NCI-H748 (cell line): ENCODE results near the gene VAMP2.
A peak's percentile ranks its signal among the peaks of the same experiment; 100 is the strongest.

Experiments used
- DNase-seq: peaks from one replicate; lab custom pipeline; 2025; ENCODE audit not compliant: unreplicated experiment; lab: John Stamatoyannopoulos, UW

The VAMP2 gene

GRCh38 chr17:8155996-8156245, 6.8 kb downstream of the VAMP2 start:
- no peak for DNase-seq

DNA sequence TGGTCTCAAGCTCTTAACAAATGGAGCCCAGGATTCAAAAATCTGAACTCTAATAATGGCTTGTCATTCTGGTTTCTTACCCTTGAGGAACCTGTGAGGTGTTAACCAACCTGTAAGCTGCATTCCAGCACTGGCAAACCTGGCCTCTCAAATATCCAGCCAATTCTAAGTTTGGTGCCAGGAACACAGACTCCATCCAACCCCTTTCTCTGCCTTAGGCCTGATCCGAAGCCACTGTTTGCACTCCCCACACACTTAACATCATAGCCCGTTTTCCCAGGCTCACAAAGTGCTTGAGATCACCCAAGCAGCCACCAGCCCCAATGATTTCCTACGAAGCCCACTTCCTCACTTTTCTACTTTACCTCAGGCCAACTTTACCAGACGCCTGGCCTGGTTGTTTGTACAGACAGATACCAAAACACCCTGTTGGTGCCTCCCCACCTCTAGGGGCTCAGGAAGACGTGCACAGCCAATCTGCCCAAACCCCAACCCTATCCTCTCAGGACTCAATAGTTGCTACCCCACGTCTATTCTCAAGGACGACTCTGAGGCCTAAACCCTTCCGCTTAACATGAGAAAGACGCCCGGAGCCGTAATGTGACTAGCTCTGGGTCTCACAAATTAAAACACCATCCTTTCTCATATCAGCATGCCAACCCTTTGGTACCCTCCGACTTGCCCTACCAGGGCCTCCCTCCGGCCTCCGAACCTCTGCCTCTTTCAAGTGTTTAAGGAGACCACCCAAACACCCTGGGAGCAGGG, 7.3 kb downstream of the VAMP2 start:
- DNase-seq, result no peak

DNA sequence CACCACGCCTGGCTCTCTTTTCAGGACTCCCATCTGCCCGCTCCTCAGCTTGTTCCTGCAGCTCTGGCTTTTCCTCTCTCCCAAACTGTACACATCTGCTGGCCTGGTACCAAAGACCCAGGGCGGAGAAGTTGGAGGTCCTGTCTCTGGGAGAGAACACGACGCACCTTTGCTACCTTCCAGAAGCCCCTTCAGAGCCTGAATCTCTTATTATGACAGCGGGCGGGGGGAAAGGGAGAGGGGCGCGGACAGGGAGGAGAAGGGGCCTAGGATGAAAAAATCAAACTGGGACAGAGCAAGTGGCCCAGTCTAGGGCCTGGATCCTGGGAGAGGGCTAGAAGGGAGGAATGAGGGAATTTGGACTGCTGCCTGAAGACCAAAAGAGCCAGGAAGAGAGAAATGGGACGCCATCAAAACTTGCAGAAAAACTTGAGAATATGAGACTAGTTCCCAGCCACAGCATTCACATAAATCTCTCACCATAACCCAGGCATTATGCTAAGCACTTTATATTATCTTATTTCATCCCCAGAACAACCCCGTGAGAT, 8.1 kb downstream of the VAMP2 start:
- no peak for DNase-seq

DNA sequence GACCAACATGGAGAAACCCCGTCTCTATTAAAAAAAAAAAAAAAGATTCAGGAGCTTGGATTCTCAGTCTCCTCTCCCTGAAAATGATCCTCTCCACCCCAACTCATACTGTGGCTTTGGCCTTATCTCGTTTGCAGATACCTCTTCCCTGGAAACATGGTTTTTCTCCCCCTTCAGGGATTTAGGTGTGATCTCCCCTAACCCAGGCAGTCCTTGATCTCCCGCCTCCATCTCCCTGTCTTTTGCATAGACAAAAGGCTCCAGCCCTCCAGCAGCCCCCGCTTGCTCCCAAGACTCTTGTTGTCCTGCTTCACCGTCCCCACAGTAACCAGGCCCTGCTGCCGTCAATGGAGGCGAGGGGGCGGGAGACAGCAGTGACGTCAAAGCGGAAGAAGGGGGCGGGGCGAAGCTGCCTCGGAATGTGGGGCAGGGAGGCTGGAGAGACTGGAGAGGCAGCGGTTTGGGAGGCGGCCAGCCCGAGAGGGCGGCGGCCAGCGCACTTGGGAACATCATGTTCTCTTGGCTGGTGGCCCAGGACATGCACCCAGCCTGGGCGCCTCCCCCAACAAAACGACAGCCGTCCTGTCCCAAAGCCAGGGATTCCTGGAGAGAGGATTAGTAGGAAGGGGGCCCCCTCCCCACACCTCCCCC, 8.7 kb downstream of the VAMP2 start:
- DNase-seq, result peak; percentile 47

DNA sequence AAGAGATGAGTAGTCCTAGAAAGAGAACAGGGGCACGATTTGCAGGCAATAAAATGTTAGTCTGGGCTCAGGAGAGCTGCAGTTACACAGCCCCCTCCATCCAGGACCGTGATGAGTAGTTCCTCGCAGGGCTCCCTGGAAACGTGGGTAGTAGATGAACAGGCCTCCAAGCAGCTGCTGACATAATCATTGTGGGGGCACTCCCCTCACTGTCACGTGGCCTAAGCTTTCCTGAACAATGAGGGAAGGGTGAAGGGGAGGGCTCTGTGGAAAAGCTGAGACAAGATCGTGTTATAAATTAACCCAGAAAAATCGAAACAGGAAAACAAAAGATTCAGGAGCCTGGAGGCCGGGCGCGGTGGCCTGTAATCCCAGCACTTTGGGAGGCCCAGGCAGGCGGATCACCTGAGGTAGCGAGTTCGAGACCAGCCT, 9.2 kb downstream of the VAMP2 start:
- DNase-seq, result no peak

- no peak for DNase-seq
Measured at GRCh38 chr17:8153031-8153451, 9.7 kb downstream of the VAMP2 start.

GRCh38 chr17:8152112-8152775, 10.5 kb downstream of the VAMP2 start, which contains the start of gene PER1:
PER1 (minus strand) TSS chr17:8152404; CDS start chr17:8150706, 1,698 bp downstream.
- peak; percentile 99 for DNase-seq

DNA sequence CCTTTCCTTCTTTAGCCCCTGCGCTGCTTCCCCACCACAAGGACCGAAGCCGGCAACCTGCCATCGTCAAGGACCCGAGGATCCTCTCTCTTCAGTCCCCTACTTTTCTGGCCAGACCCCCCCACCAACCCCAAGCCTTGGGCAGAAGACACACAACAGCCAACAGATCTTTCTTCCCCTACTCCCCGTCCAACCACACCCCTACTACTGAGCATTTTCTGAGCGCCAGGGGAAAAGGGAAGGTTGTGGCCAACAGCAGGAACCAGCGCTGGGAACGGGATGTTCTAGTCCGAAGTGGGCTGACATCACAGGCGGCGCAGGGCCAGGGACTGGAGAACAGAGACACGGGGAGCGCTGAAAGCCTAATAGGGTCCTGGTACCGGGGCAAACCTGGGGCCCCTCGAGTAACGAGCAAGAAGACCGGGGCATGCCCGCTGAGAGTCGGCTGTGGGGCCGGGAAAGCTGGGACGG, 11.1 kb downstream of the VAMP2 start:
- DNase-seq, result peak; percentile 61

DNA sequence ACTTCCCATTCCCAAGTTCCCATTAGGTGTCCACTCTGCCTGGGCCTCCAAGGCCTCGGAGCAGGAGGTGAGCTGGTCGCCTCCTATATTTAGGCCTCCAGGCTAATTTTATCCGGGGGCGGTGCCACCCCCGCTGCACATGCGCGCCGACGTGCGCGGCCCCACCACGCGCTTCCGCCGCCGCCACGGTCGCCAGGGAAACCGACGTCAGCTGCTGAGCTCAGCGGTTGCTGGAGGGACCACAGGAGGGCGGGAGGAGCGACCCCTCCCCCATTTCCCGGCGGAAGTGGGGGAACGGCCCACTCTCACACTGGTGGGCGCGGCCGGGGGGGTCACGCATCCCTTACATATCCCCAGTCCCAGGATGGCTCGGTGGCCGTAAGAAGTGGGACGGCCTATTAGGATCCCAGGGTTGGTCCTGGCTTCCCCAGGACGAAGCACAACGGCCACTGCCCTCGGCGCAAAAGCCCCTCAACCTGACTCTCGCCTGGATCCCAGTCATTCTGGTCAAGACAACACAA, 11.6 kb downstream of the VAMP2 start:
- DNase-seq, result peak; percentile 97

DNA sequence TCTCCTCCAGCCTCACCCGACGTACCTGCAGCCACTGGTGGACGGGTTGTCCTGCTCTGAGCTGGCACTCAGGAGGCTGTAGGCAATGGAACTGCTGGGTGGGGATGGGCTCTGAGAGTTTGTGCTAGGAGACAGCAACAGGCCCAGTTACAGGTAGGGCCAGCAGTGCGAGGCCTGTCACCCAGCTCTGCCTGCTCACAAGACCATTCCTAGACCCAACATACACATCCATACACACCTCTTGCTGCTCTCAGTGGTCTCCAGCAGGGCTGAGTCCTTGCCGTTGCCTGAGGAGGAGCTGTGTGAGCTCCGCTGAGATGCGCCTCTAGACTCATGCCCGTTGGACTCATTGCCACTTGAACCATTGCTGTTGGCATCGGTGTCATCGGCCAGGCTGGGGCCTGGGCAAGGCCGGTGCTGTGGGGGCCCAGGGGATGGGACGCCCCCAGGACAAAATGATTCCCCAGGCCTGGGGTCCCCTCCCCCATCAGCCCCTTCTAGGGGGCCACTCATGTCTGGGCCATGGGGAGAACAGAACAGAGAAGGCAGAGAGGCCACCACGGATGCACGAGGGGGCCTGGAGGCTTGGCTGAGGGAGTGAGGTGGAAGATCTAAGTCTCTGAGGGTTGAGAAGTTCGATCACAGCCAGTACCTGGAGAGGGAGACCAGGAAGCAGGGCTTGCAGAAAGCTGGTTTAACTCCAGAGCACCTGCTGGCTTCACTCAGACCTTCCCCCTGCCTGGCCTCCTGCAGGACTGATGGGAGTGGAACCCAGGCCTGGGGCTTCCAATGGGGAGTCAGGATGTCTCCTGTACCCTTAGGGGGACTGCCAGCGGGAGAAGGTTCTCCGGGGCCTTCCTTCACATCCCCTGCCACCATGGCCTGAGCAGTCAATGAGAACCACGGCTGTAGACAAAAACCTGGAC, 12.3 kb downstream of the VAMP2 start:
- no peak for DNase-seq

GRCh38 chr17:8149419-8150193, 13.1 kb downstream of the VAMP2 start:
- no peak for DNase-seq

DNA sequence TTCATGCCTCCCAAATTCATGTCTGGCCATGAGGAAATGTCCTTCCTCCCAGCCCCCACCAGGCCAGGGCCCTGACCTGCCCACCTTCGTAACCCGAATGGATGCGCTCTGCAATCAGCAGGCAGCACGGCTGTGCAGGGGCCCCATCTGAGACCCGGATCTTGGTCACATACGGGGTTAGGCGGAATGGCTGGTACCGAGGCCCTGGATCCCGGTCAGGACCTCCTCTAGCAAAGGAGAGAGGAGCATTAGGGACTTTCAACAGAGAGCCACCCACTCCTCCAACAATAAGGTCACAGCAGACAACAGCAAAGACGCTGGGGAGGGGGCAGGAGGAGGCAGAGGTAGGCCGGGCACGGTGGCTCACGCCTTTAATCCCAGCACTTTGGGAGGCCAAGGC, 14.2 kb downstream of the VAMP2 start:
- no peak for DNase-seq

- no peak for DNase-seq
Measured at GRCh38 chr17:8147805-8148404, 14.8 kb downstream of the VAMP2 start.

DNA sequence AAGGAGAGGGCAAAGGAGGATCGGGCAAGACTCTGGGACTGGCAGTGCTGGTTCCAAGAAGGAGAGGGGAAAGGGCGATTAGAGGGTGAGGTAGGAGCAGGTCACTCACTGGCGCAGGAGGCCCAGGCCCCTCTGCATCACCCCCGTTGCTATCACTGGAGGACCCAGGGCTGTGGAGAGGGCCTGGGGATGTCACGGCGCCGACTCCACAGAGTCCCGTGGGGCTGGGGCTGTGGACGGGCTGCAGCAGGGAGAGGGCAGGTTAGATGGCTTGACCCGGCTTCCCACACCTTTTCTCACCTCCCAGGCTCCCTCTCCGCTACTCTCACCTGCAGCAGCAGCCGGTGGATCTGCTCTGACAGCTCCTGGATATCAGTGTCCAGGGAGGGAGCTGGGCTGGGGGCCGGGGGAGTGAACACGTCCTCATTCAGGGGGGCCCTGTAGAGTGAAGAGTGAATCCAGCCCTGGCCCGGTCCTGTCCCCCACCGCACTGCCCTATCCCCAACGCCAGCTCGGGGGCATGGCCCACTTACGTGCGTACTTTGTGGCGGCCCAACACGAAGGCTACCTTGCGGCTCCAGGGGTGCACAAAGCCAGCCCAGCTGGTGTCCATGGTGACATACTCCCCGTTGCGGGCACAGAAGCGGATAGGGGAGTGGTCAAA, 15.5 kb downstream of the VAMP2 start:
- DNase-seq, result no peak

DNA sequence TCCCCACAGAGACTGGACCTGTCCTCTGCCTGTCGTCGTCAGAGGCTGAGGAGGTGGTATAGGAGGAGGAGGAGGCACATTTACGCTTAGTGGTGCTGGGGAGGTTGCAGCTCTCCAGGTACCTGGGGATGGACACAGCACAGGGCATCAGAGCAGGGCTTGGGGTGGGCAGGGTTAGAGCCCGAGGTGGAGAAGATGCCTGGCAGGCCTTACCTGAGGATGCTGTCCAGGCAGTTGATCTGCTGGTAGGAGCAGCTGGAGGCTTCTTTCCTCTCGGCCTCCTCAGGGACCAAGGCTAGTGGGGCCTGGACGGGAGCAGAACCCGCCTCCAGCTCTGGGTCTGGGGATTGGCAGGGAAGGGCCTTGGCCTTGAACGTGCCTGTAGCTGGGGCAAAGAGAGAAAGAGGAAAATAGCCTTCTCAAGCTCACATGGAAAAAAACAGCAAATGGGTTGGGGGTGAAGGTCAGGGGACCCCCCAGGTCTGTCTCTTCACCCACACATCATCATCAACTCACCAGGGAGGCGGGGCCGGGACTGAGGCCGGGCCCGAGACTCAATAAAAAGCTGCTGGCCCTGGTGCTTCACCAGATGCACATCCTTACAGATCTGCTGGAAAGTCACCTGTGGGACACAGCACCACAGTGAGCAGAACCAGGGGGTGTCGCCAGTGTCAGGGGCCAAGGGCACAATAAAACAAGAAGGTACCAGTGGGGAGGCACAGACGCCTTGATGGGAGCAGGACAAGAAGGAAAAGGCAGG, 16.2 kb downstream of the VAMP2 start:
- DNase-seq, result no peak

- no peak for DNase-seq
Measured at GRCh38 chr17:8145811-8146210, 16.9 kb downstream of the VAMP2 start.

DNA sequence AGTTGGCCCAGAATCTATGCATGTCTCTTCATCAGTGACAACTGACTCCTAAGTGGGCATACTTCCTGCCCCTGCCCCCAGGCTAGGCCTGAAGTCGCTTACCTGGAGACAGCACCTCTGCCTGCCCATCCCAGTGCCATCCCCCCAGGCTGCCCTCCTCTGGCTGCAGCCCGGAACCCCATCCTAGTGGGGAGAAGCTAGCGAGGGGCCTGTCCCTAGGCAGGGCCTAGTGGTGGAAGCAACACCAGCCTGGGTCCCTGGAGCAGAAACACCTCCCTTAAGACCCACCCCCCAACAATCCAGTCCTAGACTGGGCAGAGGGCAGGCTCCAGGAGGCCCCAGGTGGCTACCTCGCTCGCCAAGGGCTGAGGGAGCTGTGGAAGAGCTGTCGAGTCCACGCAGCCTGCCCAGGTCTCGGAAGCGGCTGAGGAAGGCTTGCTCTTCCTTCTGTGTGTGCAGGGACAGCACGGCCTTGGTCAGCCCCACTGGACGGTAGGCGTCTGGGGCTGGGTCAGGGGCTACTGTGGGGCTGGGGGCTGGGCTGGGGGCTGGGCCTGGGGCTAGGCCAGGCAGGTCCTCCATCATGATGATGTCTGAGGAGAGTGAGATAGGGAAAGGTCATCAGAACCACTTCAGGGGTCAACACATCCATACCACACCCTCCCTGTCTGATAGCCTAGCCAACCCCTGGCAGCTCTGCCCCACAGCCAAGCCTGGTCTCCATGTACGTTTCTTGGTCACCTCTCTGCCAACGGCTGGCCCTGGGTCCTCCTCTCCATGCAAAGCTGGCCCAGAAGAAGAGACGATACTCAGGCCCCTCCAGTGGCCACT, 18.1 kb downstream of the VAMP2 start:
- DNase-seq, result no peak
